Activated CD4-positive, alpha-beta T cell treated with anti-CD3 and anti-CD28 coated beads, Interleukin-2, amount 50 U/mL, for 16 hours (primary cell): ENCODE measurements around the gene SLC39A2.
"Not testable (repeated sequence)": the region's sequence is repeated elsewhere in the genome, so short reads cannot be mapped to it uniquely, and the experiment has no call there.

Experiments used
- DNase-seq: peaks from one replicate; pipeline ENCODE4 v3.0.0-alpha.2; 2020

Gene SLC39A2

GRCh38 chr14:20997564-20997963, 1.5 kb upstream of the SLC39A2 start:
- DNase-seq, result no peak

GRCh38 chr14:20998139-20998538, 954 bp upstream of the SLC39A2 start:
- no peak for DNase-seq

- no peak for DNase-seq
Observed at GRCh38 chr14:20999591-20999990, 498 bp downstream of the SLC39A2 start.

- no peak for DNase-seq
Observed at GRCh38 chr14:21001218-21001617, 2.1 kb downstream of the SLC39A2 start.

- DNase-seq, result no peak
Observed at GRCh38 chr14:21003788-21004346, 4.8 kb downstream of the SLC39A2 start.

GRCh38 chr14:21009721-21010120, 10.6 kb downstream of the SLC39A2 start:
- DNase-seq, result not testable (repeated sequence)

- DNase-seq, result no peak
Observed at GRCh38 chr14:21011136-21011535, 12.0 kb downstream of the SLC39A2 start.

GRCh38 chr14:21014761-21015190, 15.7 kb downstream of the SLC39A2 start:
- peak; percentile 72 for DNase-seq

- DNase-seq, result no peak
Observed at GRCh38 chr14:21015312-21015711, 16.2 kb downstream of the SLC39A2 start.

GRCh38 chr14:21016413-21017190, 17.5 kb downstream of the SLC39A2 start:
- DNase-seq, result no peak

- DNase-seq, result no peak
Observed at GRCh38 chr14:21017528-21018245, 18.6 kb downstream of the SLC39A2 start.

GRCh38 chr14:21018286-21018685, 19.2 kb downstream of the SLC39A2 start:
- no peak for DNase-seq

GRCh38 chr14:21018781-21019180, 19.7 kb downstream of the SLC39A2 start:
- no peak for DNase-seq

- DNase-seq, result no peak
Observed at GRCh38 chr14:21019366-21019765, 20.3 kb downstream of the SLC39A2 start.

GRCh38 chr14:21020977-21021545, 22.0 kb downstream of the SLC39A2 start:
- no peak for DNase-seq

- no peak for DNase-seq
Observed at GRCh38 chr14:21022686-21023085, 23.6 kb downstream of the SLC39A2 start.

GRCh38 chr14:21023174-21023573, 24.1 kb downstream of the SLC39A2 start:
- no peak for DNase-seq

GRCh38 chr14:21023817-21024584, 24.9 kb downstream of the SLC39A2 start:
- DNase-seq, result no peak

- DNase-seq, result peak; percentile 40
Observed at GRCh38 chr14:21024585-21025370, 25.7 kb downstream of the SLC39A2 start, which contains the start of gene NDRG2. Gene NDRG2, minus strand, starts transcription at chr14:21025061. Its CDS starts 1,746 bp downstream, at chr14:21023315.

GRCh38 chr14:21025371-21026273, 26.5 kb downstream of the SLC39A2 start:
- no peak for DNase-seq
